Mesothelial cell of epicardium (in vitro differentiated cells): ENCODE data around the gene LIMCH1. TPM values are rescaled to one million over a fixed set of nuclear protein-coding genes. Genes with fewer than 3 reads are reported as not detected.
A peak's percentile ranks its signal among the peaks of the same experiment; 100 is the strongest.
"Not testable (repeated sequence)": the region's sequence is repeated elsewhere in the genome, so short reads cannot be mapped to it uniquely, and the experiment has no call there.

Experiments
- DNase-seq, 2 experiments: peaks; one replicate each; pipeline ENCODE4 v3.0.0; 2021; ENCODE audit warnings: low spot score in 2 of 2; ENCODE audit not compliant: unreplicated experiment in 2 of 2
- H3K27ac Mint-ChIP-seq: 2 replicates; pipeline ENCODE4 v1.8.0; 2021; ENCODE audit warnings: mixed read lengths
- H3K27me3 Mint-ChIP-seq: 2 replicates; pipeline ENCODE4 v1.8.0; 2021; ENCODE audit warnings: low read depth, mixed read lengths
- H3K36me3 Mint-ChIP-seq: 2 replicates; pipeline ENCODE4 v1.8.0; 2021; ENCODE audit warnings: mixed read lengths
- H3K4me1 Mint-ChIP-seq: 2 replicates; pipeline ENCODE4 v1.8.0; 2021; ENCODE audit warnings: mixed read lengths
- H3K4me3 Mint-ChIP-seq: 2 replicates; pipeline ENCODE4 v1.8.0; 2021; ENCODE audit warnings: mild to moderate bottlenecking, moderate library complexity, mixed read lengths
- H3K9me3 Mint-ChIP-seq: 2 replicates; pipeline ENCODE4 v1.8.0; 2021; ENCODE audit warnings: mixed read lengths
- CTCF ChIP-seq: fragments of 200-600 bp; sonication (generic); IDR thresholded peaks from one replicate; pipeline ENCODE4 v1.5.0; 2021; ENCODE audit warnings: antibody characterized with exemption; ENCODE audit not compliant: unreplicated experiment
- total RNA-seq: library from RNA; stranded (reverse); gene quantifications from 3 replicates; pipeline ENCODE4 v1.2.1, GENCODE V29; 2021

LIMCH1 gene
- total RNA-seq = 65.1 to 66.8 TPM (median 65.2 TPM) in 3 replicates

DNA sequence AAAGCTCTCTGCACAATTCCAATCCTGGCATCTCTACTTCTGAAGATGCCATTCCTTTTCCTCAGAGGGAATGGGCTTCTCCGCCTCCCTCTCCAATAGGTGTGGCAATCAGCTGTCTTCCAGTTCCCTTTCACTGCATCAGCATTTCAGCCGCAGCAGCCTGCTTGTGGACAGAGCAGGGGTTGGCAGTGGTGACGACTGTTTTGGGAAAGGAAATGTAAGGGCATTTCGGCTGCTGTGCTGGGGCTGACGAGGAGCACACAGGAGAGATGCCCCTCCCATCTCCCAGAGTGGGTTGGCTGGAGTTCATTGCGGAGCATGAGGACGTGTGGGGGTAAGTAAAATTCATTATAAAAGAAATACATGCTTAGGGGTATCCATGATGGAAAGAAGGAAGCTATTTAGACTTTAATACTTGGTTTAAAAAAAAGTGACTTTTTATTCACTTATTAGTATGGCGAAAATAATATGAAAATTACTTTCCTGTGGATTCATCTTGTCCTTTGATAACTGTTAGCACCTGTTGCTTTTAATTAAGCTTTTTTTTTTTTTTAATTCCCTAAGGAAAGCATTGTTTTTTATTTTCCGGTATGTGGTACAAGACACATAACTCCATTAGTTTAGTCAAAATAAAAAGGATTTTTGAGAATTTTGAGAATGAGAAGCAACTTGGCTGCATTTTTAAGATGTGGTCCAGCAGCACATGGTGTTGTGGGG lies at the start of gene LIMCH1:
Gene LIMCH1, plus strand, starts transcription at position 141 of the 717 bp plus-strand sequence. CDS start 67,839 bp downstream, outside the sequence.
- peaks cover 63% of the 10 kb centered on the region for H3K4me1 Mint-ChIP-seq
- DNase-seq = no peak
- H3K27me3 Mint-ChIP-seq = no peaks in the 10 kb centered on the region
- peak within 1 kb of the TSS; percentile 68 for H3K27ac Mint-ChIP-seq
- no peaks in the 10 kb centered on the region for H3K36me3 Mint-ChIP-seq
- no peak within 1 kb of the TSS for H3K4me3 Mint-ChIP-seq
- H3K9me3 Mint-ChIP-seq = no peaks in the 10 kb centered on the region
- no peak for TF ChIP-seq CTCF

GRCh38 chr4:41491081-41491576 lies 46.8 kb upstream of the LIMCH1 start:
- not testable (repeated sequence) for DNase-seq, H3K27me3 Mint-ChIP-seq, H3K9me3 Mint-ChIP-seq, H3K4me3 Mint-ChIP-seq, H3K27ac Mint-ChIP-seq, H3K4me1 Mint-ChIP-seq, H3K36me3 Mint-ChIP-seq

- no peak for TF ChIP-seq CTCF
- peaks cover 14% of the 10 kb centered on the region for H3K36me3 Mint-ChIP-seq
These were observed 41.0 kb upstream of the LIMCH1 start for GRCh38 chr4:41496977-41497376.

GRCh38 chr4:41498177-41498576 lies 39.8 kb upstream of the LIMCH1 start:
- no peak overlapping the region for H3K4me3 Mint-ChIP-seq
- no peak for DNase-seq
- H3K4me1 Mint-ChIP-seq = peaks cover 3% of the 10 kb centered on the region
- H3K9me3 Mint-ChIP-seq = peaks cover 11% of the 10 kb centered on the region
- H3K27ac Mint-ChIP-seq = no peak overlapping the region
- no peaks in the 10 kb centered on the region for H3K27me3 Mint-ChIP-seq
- H3K36me3 Mint-ChIP-seq = peaks cover 16% of the 10 kb centered on the region
- no peak for TF ChIP-seq CTCF

More at GRCh38 chr4:41496977-41497376, 41.0 kb upstream of the LIMCH1 start:
- no peak for DNase-seq
- Mint-ChIP-seq H3K9me3 (peaks cover 12% of the 10 kb centered on the region), H3K4me1 (peaks cover 3% of the 10 kb centered on the region), H3K27ac (no peak overlapping the region), H3K27me3 (no peaks in the 10 kb centered on the region), H3K4me3 (no peak overlapping the region)

DNA sequence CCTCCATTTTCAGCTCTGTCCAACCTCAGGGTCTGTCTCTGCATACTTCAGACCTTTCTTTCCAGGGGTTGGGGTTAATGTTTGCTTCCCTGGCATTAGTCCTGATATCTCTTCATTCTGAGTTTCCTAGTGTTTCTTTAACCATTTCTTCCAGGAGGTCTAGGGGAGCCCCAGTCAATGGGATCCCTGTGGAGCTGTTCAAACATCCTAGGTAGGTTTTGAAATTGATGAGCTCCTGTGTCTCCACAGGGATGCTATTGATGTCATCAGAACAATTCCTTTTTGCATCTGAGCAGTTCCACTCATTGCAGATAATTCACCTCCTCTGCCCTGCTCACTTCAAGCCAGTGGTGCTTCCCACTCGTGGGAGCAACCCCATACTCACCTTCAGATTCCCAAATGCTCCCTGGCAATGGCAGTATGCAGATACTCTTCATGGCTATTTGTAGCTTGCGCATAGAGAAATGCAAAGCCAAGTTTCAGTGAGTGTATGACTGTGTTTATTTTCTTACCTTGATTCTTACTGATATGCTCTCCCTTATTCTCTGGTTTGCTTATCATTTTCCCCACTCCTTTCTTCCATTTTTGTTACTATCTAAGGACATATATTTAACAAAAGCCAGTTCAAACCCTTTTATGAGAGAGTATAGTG lies 33.7 kb upstream of the LIMCH1 start:
- Mint-ChIP-seq H3K36me3 (peaks cover 26% of the 10 kb centered on the region), H3K27me3 (no peaks in the 10 kb centered on the region), H3K27ac (no peak overlapping the region), H3K9me3 (peaks cover 11% of the 10 kb centered on the region), H3K4me3 (no peak overlapping the region), H3K4me1 (peaks cover 9% of the 10 kb centered on the region)
- DNase-seq = no peak
- TF ChIP-seq CTCF = no peak

- H3K9me3 Mint-ChIP-seq = peaks cover 11% of the 10 kb centered on the region
- no peak overlapping the region for H3K4me3 Mint-ChIP-seq
- H3K27me3 Mint-ChIP-seq = no peaks in the 10 kb centered on the region
- H3K27ac Mint-ChIP-seq = no peak overlapping the region
- no peak for TF ChIP-seq CTCF
- H3K4me1 Mint-ChIP-seq = peaks cover 9% of the 10 kb centered on the region
- DNase-seq = no peak
- H3K36me3 Mint-ChIP-seq = peaks cover 26% of the 10 kb centered on the region
These were observed 32.7 kb upstream of the LIMCH1 start for GRCh38 chr4:41505161-41505661.
